ENCODE results near the gene WASL.
"Not testable (repeated sequence)": the region's sequence is repeated elsewhere in the genome, so short reads cannot be mapped to it uniquely, and the experiment has no call there.

The WASL gene

DNA sequence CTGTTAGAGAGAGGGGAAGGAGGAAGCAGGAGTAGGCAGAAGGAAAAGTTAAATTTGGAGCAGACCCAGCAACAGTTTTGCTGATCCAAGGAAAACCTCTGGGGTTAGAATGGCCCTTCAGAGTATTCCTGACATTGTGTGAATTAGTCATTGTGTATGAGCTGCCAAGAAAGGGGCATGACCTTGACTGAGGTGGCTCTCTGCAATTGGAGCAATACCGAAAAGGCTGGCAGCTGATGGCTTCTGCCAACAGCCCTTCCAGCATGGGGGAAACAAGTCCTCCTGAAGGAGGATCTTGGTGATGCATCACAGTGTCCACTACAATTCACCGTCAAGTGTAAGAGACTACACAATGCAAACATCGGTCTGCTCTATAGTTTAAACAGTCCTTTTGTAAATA is 20.6 kb upstream of the WASL start:
- no peak for DNase-seq (ENCODE audit: low read depth, low spot score)

- DNase-seq (ENCODE audit: low read depth, low spot score) = no peak
These were observed 19.7 kb upstream of the WASL start for GRCh38 chr7:123768493-123768892.

GRCh38 chr7:123763191-123763661 is 14.4 kb upstream of the WASL start:
- no peak for DNase-seq (ENCODE audit: low read depth, low spot score)

DNA sequence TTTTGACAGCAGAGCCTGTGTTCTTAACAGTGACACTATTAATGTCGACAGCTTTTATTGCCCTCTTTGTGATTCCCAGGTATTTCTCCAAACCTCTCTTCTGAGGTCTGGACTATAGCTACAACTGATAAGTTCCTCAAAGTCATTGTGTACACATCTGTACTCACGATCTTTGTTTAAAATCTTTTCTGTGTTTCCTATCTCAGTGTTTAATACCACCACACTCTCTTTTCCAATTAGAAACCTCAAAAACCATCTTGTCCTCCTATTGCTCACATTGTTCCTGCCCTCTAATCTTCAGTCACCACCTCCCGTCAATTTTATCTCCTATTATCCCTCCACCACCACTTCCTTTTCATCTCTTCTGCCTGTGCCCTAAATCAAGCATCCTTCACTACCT is 12.9 kb upstream of the WASL start:
- no peak for DNase-seq (ENCODE audit: low read depth, low spot score)

DNA sequence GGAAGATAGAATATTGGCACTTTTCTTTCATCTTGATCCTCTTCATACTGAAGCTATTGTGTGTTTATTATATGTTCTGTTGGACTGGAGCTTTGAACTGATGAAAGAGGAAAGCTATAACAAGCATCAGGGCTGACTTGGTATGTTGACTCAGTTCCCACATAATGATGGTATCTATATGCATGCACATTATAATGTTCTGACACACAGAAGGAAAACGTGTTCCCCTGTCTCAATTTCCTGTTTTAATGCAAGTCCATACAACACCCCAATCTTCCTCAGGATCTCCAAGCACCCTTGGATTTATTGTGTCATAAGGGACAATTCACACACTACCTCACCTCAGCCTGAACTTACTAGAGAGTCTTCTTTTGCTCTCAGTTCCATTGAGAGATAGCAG is 8.3 kb upstream of the WASL start:
- no peak for DNase-seq (ENCODE audit: low read depth, low spot score)

GRCh38 chr7:123755338-123755737 is 6.5 kb upstream of the WASL start:
- DNase-seq (ENCODE audit: low read depth, low spot score) = no peak

- no peak for DNase-seq (ENCODE audit: low read depth, low spot score)
These were observed 5.6 kb upstream of the WASL start for GRCh38 chr7:123754271-123754871.

DNA sequence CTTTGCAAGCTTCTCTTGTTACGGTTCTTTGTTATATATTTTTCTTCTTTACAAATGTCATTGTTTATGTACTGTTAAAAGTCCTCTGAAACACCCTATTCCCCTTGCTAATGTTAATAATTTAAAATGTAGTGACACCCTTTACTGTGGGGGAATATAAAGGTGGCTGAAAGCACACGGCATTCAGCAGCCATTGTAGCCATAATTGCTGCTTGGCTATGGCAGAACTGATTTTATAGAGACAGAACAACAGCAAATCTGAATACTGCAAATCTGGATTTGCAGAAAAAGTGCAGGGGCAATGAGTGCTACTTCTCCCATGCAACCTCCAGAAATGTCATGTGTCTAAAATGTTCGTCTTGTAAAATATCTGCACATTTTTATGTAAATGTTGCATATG is 3.7 kb upstream of the WASL start:
- no peak for DNase-seq (ENCODE audit: low read depth, low spot score)

- DNase-seq (ENCODE audit: low read depth, low spot score) = no peak
These were observed 3.0 kb upstream of the WASL start for GRCh38 chr7:123751821-123752220.

DNA sequence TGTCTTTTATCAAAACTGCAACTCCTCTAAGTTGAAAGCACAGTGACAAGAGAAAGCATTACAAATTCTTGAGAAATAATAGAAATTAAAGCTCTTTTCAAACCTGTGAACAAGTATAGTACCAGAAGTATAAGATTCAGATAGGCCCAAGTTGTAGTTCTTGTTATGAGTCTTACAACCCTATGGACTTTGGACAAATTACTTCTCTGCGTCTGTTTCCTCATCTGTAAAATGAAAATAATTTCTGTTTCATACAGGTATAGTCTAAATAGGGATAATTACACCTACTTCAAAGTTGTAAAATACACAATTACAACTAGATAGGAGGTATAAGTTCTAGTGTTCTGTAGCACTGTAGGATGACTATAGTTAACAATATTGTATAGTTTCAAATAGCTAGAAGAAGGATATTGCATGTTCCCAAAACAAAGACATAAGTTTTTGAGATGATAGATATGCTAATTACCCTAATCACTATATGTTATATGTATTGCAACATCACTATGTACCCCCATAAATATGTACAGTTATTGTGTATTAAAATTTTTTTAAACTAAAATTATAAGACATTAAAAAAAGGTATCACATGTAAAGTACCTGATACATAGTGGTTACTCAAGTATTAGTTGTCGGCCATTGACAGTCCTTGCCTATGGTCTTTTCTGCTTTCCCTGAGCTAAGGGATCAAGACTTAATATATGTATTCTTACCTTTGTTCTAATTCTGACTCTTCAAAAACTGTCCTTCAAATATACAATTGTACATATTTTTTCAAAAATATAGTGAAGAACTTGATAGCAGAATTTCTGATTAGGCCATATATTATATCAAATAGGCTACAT is 1.8 kb upstream of the WASL start:
- no peak for DNase-seq (ENCODE audit: low read depth, low spot score)

DNA sequence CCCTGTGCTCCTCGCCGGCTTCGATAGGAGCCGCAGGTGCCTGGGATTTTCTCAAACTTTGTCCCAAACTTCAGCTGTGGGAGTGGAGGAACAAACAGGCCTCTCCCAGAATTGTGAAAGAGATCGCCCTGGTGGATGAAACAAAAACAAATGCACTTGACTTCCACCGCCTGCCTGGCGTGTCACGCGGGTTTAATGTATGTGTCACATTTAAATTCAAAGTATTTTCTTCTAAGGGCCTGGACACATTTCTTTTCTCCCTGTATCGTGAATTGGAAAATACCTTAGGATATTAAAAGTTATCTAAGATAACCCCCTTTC is 694 bp upstream of the WASL start:
- DNase-seq (ENCODE audit: low read depth, low spot score) = no peak

DNA sequence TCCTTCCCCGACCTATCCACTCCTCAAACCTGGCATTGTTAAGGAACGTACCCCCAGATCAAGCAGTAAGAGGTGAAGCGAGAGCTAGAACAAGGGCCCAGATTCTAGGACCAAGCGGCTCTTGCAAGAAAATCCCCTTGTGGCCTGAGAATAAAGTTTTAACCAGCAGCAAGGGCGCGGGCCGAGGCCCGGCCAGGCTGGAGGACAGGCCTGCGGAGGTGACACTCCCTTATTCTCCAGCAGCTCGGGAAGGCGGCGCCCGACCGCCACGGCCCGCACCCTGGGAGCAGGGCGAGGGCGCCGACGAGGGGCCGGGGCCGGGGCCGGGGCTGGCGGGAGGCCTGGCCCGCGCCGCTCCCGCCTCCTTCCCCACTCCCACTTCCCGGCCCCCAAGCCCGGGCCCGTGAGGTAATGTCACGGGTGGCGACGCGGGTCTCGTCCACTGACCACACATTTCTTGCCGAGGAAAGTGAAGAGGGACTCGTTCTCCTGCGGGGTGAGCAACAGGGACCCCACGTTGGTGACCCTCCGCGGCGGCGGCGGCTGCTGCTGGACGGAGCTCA is 551 bp downstream of the WASL start:
- DNase-seq (ENCODE audit: low read depth, low spot score) = no peak

DNA sequence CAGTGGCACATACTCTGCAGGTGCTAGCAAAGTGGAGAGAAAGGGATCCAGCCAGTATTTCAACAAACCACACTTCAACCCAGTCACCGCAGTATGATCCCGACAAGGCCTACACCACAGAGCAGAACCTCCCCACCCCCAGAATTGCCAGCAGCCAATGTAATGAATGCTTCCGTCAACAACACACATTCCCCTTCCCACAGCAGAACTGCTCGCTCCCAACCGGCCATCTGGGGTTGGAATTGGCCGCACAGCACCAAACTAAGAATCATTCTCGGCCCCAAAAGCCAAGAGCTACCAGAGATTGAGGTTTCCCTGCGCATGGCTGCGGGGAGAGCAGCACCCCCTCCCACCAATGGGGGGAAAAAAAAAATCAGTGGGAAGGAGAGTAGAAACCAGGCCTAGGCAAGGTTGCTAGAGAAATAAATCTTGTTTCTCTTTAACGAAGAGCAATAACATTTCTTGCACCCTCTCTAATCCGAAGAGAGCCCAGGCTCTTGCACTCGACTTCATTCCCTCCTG is 1.1 kb downstream of the WASL start:
- DNase-seq (ENCODE audit: low read depth, low spot score) = no peak

DNA sequence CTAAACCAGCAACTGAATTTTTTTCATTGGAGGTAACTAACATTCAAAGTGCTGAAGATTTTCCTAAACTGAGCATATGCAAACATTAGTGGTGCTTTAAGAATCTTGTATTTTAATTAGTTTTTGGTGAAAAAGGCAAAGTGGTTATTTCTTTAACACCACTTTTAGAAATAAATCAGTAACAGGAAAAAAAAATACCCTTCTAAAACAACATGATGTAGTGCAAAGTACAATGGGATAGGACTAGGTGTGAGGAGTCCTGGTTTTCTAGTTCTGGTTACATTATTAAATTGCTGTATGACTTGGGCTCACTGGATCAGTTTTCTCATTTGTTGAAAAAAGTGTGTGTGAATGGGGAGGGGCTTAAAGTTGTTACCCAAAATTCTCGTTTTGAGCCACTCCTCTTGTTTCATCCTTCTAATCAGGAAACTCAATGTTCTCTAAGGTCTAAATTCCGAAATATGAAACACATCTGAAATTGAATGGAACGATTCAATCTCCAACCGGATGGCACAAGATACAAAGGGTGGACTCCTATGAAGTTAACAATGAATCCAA is 1.8 kb downstream of the WASL start:
- no peak for DNase-seq (ENCODE audit: low read depth, low spot score)

GRCh38 chr7:123746055-123746454 is 2.7 kb downstream of the WASL start:
- DNase-seq (ENCODE audit: low read depth, low spot score) = no peak

DNA sequence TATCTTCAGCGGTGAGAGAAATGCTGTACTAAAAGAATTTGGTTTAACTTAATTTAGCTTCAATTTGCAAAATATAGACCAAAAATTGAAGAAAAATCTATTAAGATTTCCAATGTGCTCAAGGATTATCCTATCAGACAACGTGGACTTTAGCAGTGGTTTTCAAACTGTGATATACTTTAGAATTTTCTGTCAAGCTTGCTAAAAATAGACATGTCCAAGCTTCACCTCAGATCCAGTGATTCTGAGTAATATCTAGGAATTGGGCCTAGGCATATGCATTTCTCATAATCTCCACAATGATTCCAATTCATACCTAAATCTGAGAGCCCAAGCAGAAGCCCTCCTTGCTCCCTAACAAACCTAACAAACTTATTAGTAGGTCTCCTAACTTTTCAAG is 3.4 kb downstream of the WASL start:
- DNase-seq (ENCODE audit: low read depth, low spot score) = no peak

GRCh38 chr7:123744416-123744815 is 4.4 kb downstream of the WASL start:
- no peak for DNase-seq (ENCODE audit: low read depth, low spot score)

- no peak for DNase-seq (ENCODE audit: low read depth, low spot score)
These were observed 6.9 kb downstream of the WASL start for GRCh38 chr7:123741940-123742339.

- DNase-seq (ENCODE audit: low read depth, low spot score) = no peak
These were observed 10.0 kb downstream of the WASL start for GRCh38 chr7:123738808-123739207.

DNA sequence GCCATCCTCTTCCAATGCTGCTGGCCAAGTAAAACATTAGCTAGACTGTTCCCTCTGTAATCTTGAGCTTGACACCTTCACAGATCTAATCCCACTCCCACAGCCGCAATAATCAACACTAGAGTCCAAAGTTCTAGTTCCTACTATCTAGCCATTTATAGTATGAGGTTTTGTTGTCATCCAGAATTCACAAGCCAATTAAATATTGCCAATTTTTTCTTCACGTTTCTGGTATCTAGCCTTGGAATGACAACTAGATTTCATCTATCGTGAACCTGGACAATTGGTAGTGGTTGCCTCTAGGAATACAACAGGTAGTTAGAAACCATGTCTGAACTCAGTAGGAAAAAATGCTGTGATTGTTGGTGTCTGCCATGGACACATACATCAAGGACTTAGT is 10.4 kb downstream of the WASL start:
- DNase-seq (ENCODE audit: low read depth, low spot score) = no peak

GRCh38 chr7:123737168-123737674 is 11.6 kb downstream of the WASL start:
- not testable (repeated sequence) for DNase-seq (ENCODE audit: low read depth, low spot score)

DNA sequence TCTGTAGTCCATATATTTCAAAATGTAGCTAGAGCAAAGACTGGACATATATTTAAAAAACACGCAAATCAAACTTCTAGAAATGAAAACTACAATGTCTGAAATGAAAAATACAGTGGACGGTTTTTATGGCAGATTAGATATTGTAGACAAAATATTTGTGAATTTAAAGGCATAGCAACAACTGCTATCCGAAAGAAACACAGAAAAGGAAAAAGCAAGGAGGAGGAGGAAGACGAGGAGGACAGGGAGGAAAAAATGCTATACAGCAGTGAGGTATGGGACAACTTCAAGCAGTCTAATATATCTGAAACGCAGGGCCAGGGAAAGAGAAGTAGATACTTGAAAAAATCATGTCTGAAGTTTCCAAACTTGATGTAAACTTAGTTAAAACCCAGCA is 13.3 kb downstream of the WASL start:
- no peak for DNase-seq (ENCODE audit: low read depth, low spot score)

Measured in activated naive CD8-positive, alpha-beta T cell treated with anti-CD3 and anti-CD28 coated beads, Interleukin-2, amount 50 U/mL, for 16 hours (primary cell).